ENCODE data around the gene RPSA. TPM values are rescaled to one million over a fixed set of nuclear protein-coding genes. Genes with fewer than 3 reads are reported as not detected.

The RPSA gene
- total and polyA plus RNA-seq, 2 experiments from 2014 or later: 406 to 1,590 TPM

DNA sequence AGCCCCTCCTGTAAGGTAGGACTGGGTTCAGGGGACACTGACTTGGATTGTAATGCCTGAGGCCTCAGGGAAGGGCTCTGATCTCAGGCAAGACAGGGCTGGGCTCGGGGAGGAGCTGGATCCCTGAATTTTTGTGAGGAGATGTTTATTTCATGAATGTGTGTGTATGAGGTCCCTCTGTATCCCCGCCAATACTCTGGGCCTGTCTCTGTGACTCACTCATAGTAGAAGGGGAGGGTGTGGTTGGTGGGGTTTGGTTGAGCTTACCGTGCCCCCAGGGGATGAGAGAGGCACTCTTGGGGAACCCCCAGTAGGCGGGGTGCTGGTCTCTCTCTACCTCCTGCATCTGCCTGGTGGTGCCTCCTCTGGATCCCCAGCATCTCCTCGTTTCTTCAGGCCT is 28.1 kb downstream of the RPSA start:
- no peak overlapping the region for H3K4me3 ChIP-seq
- TF ChIP-seq EZH2phosphoT487 (IDR thresholded peaks at IDR 0.05; ENCODE audit: insufficient read depth, low read depth) (no peak), EZH2 (IDR thresholded peaks at IDR 0.05; ENCODE audit: insufficient read depth, poor library complexity, severe bottlenecking) (no peak)
- H3K9me3 ChIP-seq (ENCODE audit: low read depth): no peaks in the 10 kb centered on the region
- peaks cover 14% of the 10 kb centered on the region for H3K4me1 ChIP-seq (ENCODE audit: insufficient read depth)
- H4K20me1 ChIP-seq (ENCODE audit: insufficient read depth): no peaks in the 10 kb centered on the region
- peak overlapping the region; percentile 79 for H2AFZ ChIP-seq
- no peaks in the 10 kb centered on the region for H3K9me2 ChIP-seq (ENCODE audit: insufficient read depth)
- no peak overlapping the region for H3K9ac ChIP-seq
- no peaks in the 10 kb centered on the region for H3K79me2 ChIP-seq (ENCODE audit: insufficient read depth)
- peak; percentile 64 for DNase-seq
- H3F3A ChIP-seq (ENCODE audit: insufficient read depth): no peaks in the 10 kb centered on the region
- no peak overlapping the region; the same call in 1 of the 2 replicates for H3K27ac ChIP-seq
- H3K27me3 ChIP-seq (replicated peaks; ENCODE audit: insufficient read depth): no peaks in the 10 kb centered on the region
- no peak overlapping the region for H3K4me2 ChIP-seq (ENCODE audit: unreplicated experiment)
- H3K36me3 ChIP-seq (ENCODE audit: low read depth): no peaks in the 10 kb centered on the region
- WGBS, 2 experiments (ENCODE audit: low coverage in 1 of 2, low lambda C conversion rate in 2 of 2, missing lambda C conversion rate in 2 of 2): 47 to 49% methylated on average over 4 to 5 of the region's 5 CpGs
- in situ Hi-C loops (cut with MboI): no loop called here

DNA sequence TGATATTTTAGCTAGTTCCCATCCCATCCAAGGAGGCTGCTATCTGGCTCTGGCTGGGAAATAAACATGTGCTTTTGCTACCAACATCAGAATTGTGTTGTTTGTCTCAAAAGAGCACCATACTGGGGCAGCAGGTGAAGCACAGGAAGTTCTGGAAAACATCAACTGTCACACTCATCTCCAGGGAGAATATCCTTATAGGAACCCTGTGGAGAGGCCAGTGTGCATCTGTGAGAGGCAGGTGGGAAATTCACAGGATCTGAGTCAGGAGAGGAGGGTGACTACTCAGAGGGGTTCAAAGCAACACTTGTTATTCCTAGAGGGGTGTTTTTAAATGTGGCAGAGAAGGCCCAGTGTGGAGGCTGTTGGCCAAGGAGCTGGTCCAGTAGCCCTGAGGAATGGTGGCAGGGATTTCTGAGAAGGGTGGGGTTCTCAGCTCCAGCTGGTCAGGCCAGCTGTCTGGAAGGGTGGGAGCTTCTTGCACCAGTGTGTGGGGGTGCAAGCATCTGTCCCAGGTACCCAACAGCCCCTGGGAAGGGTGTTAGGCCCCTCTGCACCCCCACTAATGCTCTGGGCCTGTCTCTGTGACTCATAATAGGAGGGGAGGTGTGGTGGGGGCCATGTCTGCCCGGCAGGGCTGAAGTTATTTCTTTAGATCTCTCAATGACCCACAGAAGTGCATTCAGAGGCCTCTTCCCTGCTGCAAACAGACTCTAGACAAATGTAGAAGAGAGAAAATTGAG is 28.7 kb downstream of the RPSA start:
- WGBS, 2 experiments (ENCODE audit: low coverage in 1 of 2, low lambda C conversion rate in 2 of 2, missing lambda C conversion rate in 2 of 2): 17 to 19% methylated on average over 1 of the region's 1 CpG
- in situ Hi-C loops (cut with MboI): no loop called here
- DNase-seq: no peak

DNA sequence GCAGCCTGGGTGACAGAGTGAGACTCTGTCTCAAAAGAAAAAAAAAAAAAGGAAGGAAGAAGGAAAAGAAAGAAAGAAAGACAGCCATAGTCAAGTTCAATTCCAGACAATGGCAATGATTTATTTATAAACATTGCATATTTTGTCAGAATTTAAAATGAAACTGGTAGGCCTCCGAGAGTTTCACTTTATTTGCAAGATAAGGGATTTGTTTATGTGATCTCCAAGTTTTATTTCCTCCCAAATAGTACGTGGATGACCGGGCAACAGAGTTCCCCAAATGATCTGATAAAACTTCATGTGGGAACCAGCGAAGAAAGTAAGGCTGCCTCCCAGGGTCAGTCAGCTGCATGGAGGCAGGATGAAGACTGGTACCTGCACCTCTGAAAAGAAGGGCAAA is 32.4 kb downstream of the RPSA start:
- no peak overlapping the region for H3K4me2 ChIP-seq (ENCODE audit: unreplicated experiment)
- WGBS, 2 experiments (ENCODE audit: low coverage in 1 of 2, low lambda C conversion rate in 2 of 2, missing lambda C conversion rate in 2 of 2): 54 to 62% methylated on average over 4 of the region's 4 CpGs
- H3K4me1 ChIP-seq (ENCODE audit: insufficient read depth): 0 out of 2 replicates have a peak, but pooled peaks cover 8% of the 10 kb centered on the region
- H3K36me3 ChIP-seq (ENCODE audit: low read depth): no peaks in the 10 kb centered on the region
- in situ Hi-C loops (cut with MboI): no loop called here
- no peak overlapping the region for H3K27ac ChIP-seq
- H3F3A ChIP-seq (ENCODE audit: insufficient read depth): no peaks in the 10 kb centered on the region
- no peaks in the 10 kb centered on the region for H3K27me3 ChIP-seq (replicated peaks; ENCODE audit: insufficient read depth)
- H4K20me1 ChIP-seq (ENCODE audit: insufficient read depth): no peaks in the 10 kb centered on the region
- no peak overlapping the region for H3K9ac ChIP-seq
- DNase-seq: no peak
- H2AFZ ChIP-seq: no peak overlapping the region
- TF ChIP-seq EZH2phosphoT487 (IDR thresholded peaks at IDR 0.05; ENCODE audit: insufficient read depth, low read depth): no peak
- no peak for TF ChIP-seq EZH2 (IDR thresholded peaks at IDR 0.05; ENCODE audit: insufficient read depth, poor library complexity, severe bottlenecking)
- no peaks in the 10 kb centered on the region for H3K9me3 ChIP-seq (ENCODE audit: low read depth)
- no peaks in the 10 kb centered on the region for H3K79me2 ChIP-seq (ENCODE audit: insufficient read depth)
- H3K9me2 ChIP-seq (ENCODE audit: insufficient read depth): no peaks in the 10 kb centered on the region
- H3K4me3 ChIP-seq: no peak overlapping the region

More for the DNA sequence above, 28.7 kb downstream of the RPSA start:
- H3K79me2 ChIP-seq (ENCODE audit: insufficient read depth): no peaks in the 10 kb centered on the region
- no peak overlapping the region for H3K9ac ChIP-seq
- TF ChIP-seq EZH2 (IDR thresholded peaks at IDR 0.05; ENCODE audit: insufficient read depth, poor library complexity, severe bottlenecking): no peak
- no peak for TF ChIP-seq EZH2phosphoT487 (IDR thresholded peaks at IDR 0.05; ENCODE audit: insufficient read depth, low read depth)
- no peaks in the 10 kb centered on the region for H3K9me2 ChIP-seq (ENCODE audit: insufficient read depth)
- H4K20me1 ChIP-seq (ENCODE audit: insufficient read depth): no peaks in the 10 kb centered on the region
- H3K4me2 ChIP-seq (ENCODE audit: unreplicated experiment): no peak overlapping the region
- H3K4me3 ChIP-seq: no peak overlapping the region
- no peaks in the 10 kb centered on the region for H3F3A ChIP-seq (ENCODE audit: insufficient read depth)
- H2AFZ ChIP-seq: peak overlapping the region; percentile 79; the same call in 1 of the 2 replicates
- H3K9me3 ChIP-seq (ENCODE audit: low read depth): no peaks in the 10 kb centered on the region
- H3K4me1 ChIP-seq (ENCODE audit: insufficient read depth): peaks cover 14% of the 10 kb centered on the region
- no peaks in the 10 kb centered on the region for H3K27me3 ChIP-seq (replicated peaks; ENCODE audit: insufficient read depth)
- H3K27ac ChIP-seq: no peak overlapping the region
- H3K36me3 ChIP-seq (ENCODE audit: low read depth): no peaks in the 10 kb centered on the region

DNA sequence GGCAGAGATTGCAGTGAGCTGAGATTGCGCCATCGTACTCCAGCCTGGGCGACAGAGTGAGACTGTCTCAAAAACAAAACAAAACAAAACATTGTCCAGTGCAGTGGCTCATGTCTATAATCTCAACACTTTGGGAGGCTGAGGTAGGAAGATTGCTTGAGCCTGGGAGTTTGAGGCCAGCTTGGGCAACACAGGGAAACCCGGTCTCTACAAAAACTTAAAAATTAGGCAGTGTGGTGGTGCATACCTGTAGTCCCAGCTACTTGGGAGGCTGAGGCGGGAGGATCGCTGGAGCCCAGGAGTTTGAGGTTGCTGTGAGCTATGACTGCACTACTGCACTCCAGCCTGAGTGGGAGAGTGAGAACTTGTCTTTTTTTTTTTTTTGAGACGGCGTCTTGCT is 33.8 kb downstream of the RPSA start:
- Histone ChIP-seq H3K27ac (no peak overlapping the region), H3K27me3 (replicated peaks; ENCODE audit: insufficient read depth) (no peaks in the 10 kb centered on the region), H3F3A (ENCODE audit: insufficient read depth) (no peaks in the 10 kb centered on the region), H3K9me2 (ENCODE audit: insufficient read depth) (no peaks in the 10 kb centered on the region), H3K4me3 (no peak overlapping the region), H4K20me1 (ENCODE audit: insufficient read depth) (no peaks in the 10 kb centered on the region), H3K79me2 (ENCODE audit: insufficient read depth) (no peaks in the 10 kb centered on the region), H3K4me1 (ENCODE audit: insufficient read depth) (no peaks in the 10 kb centered on the region), H2AFZ (no peak overlapping the region), H3K9ac (no peak overlapping the region), H3K36me3 (ENCODE audit: low read depth) (no peaks in the 10 kb centered on the region), H3K9me3 (ENCODE audit: low read depth) (no peaks in the 10 kb centered on the region), H3K4me2 (ENCODE audit: unreplicated experiment) (no peak overlapping the region)
- no peak for DNase-seq
- TF ChIP-seq EZH2 (IDR thresholded peaks at IDR 0.05; ENCODE audit: insufficient read depth, poor library complexity, severe bottlenecking) (no peak), EZH2phosphoT487 (IDR thresholded peaks at IDR 0.05; ENCODE audit: insufficient read depth, low read depth) (no peak)
- 91 to 93% methylated on average over 6 to 8 of the region's 8 CpGs for WGBS, 2 experiments (ENCODE audit: low coverage in 1 of 2, low lambda C conversion rate in 2 of 2, missing lambda C conversion rate in 2 of 2)
- in situ Hi-C loops (cut with MboI): no loop called here
